Osteoblast (primary cell): ENCODE data around the gene BARD1. TPM values are rescaled to one million over a fixed set of nuclear protein-coding genes. Genes with fewer than 3 reads are reported as not detected.
A peak's percentile ranks its signal among the peaks of the same experiment; 100 is the strongest.

Experiments
- DNase-seq: peaks from one replicate; pipeline ENCODE4 v3.0.0; 2011; ENCODE audit warnings: low spot score, mixed read lengths; ENCODE audit not compliant: insufficient read length; ENCODE audit errors: missing footprints
- H2AFZ ChIP-seq: 2 replicates; pipeline ENCODE4 v1.6.0; 2011; ENCODE audit warnings: mild to moderate bottlenecking, low read length
- H3K27ac ChIP-seq: 2 replicates; pipeline ENCODE4 v1.5.1; 2011; ENCODE audit warnings: mild to moderate bottlenecking, low read depth, low read length, moderate library complexity
- H3K27me3 ChIP-seq: 2 replicates; pipeline ENCODE4 v1.6.0; 2012; ENCODE audit warnings: mild to moderate bottlenecking, control low read depth, inconsistent platforms, low read length, moderate library complexity; ENCODE audit not compliant: insufficient read depth
- H3K36me3 ChIP-seq: 2 replicates; pipeline ENCODE4 v1.5.1; 2011; ENCODE audit warnings: mild to moderate bottlenecking, low read length, control low read depth, moderate library complexity; ENCODE audit not compliant: insufficient read depth
- H3K4me1 ChIP-seq: 2 replicates; pipeline ENCODE4 v1.5.1; 2011; ENCODE audit warnings: mild to moderate bottlenecking, low read length, control low read depth, moderate library complexity; ENCODE audit not compliant: insufficient read depth
- H3K4me2 ChIP-seq: 2 replicates; pipeline ENCODE4 v1.6.0; 2011; ENCODE audit warnings: mild to moderate bottlenecking, low read length; ENCODE audit not compliant: insufficient read depth
- H3K4me3 ChIP-seq: fragments of 200-600 bp; sonication (generic); 3 replicates; pipeline ENCODE4 v1.5.1; 2012; ENCODE audit warnings: mild to moderate bottlenecking, low read length, inconsistent platforms; ENCODE audit not compliant: insufficient read depth
- H3K79me2 ChIP-seq: 2 replicates; pipeline ENCODE4 v1.6.0; 2012; ENCODE audit warnings: mild to moderate bottlenecking, low read length, control low read depth, inconsistent platforms; ENCODE audit not compliant: insufficient read depth
- H3K9me3 ChIP-seq: 2 replicates; pipeline ENCODE4 v1.5.1; 2011; ENCODE audit warnings: low read depth, low read length, control low read depth
- H4K20me1 ChIP-seq: 2 replicates; pipeline ENCODE4 v1.6.0; 2012; ENCODE audit warnings: mild to moderate bottlenecking, low read length, control low read depth; ENCODE audit not compliant: insufficient read depth
- CTCF ChIP-seq: IDR thresholded peaks from 2 replicates; pipeline ENCODE4 v1.5.1; 2011; ENCODE audit warnings: mild to moderate bottlenecking, low read depth, low read length, moderate library complexity; ENCODE audit errors: extremely low read depth
- total RNA-seq: library from RNA; depleted of rRNA; stranded (reverse); fragments of >200 nt; gene quantifications from 2 replicates; pipeline ENCODE4 v1.2.3, GENCODE V29; 2012

The BARD1 gene
- total RNA-seq, 1 donor = 18.5 TPM

- TF ChIP-seq CTCF = no peak
- Histone ChIP-seq H3K4me1 (no peaks in the 10 kb centered on the region), H3K79me2 (no peaks in the 10 kb centered on the region), H3K27ac (no peak overlapping the region), H3K4me3 (no peak overlapping the region), H3K4me2 (no peak overlapping the region), H3K27me3 (no peaks in the 10 kb centered on the region), H3K9me3 (no peaks in the 10 kb centered on the region), H4K20me1 (no peaks in the 10 kb centered on the region), H3K36me3 (no peaks in the 10 kb centered on the region), H2AFZ (no peak overlapping the region)
- DNase-seq = no peak
Measured at GRCh38 chr2:214839464-214839863, 30.0 kb upstream of the BARD1 start.

GRCh38 chr2:214837466-214837865 lies 28.0 kb upstream of the BARD1 start:
- H3K4me2 ChIP-seq = no peak overlapping the region
- H3K4me3 ChIP-seq = no peak overlapping the region
- no peaks in the 10 kb centered on the region for H3K4me1 ChIP-seq
- H4K20me1 ChIP-seq = no peaks in the 10 kb centered on the region
- no peaks in the 10 kb centered on the region for H3K27me3 ChIP-seq
- no peaks in the 10 kb centered on the region for H3K79me2 ChIP-seq
- no peak for TF ChIP-seq CTCF
- H3K9me3 ChIP-seq = no peaks in the 10 kb centered on the region
- H2AFZ ChIP-seq = no peak overlapping the region
- no peak overlapping the region for H3K27ac ChIP-seq
- no peaks in the 10 kb centered on the region for H3K36me3 ChIP-seq
- DNase-seq = no peak

GRCh38 chr2:214836568-214836967 lies 27.1 kb upstream of the BARD1 start:
- Histone ChIP-seq H3K9me3 (no peaks in the 10 kb centered on the region), H4K20me1 (no peaks in the 10 kb centered on the region), H2AFZ (no peak overlapping the region), H3K27me3 (no peaks in the 10 kb centered on the region), H3K79me2 (no peaks in the 10 kb centered on the region), H3K4me1 (no peaks in the 10 kb centered on the region), H3K4me3 (no peak overlapping the region), H3K36me3 (no peaks in the 10 kb centered on the region), H3K4me2 (no peak overlapping the region), H3K27ac (no peak overlapping the region)
- no peak for DNase-seq
- TF ChIP-seq CTCF = no peak

GRCh38 chr2:214830794-214831346 lies 21.4 kb upstream of the BARD1 start:
- TF ChIP-seq CTCF = peak; percentile 60
- Histone ChIP-seq H3K4me2 (no peak overlapping the region), H3K27ac (no peak overlapping the region), H3K36me3 (no peaks in the 10 kb centered on the region), H3K79me2 (no peaks in the 10 kb centered on the region), H3K4me1 (no peaks in the 10 kb centered on the region), H3K27me3 (no peaks in the 10 kb centered on the region), H3K9me3 (no peaks in the 10 kb centered on the region), H4K20me1 (no peaks in the 10 kb centered on the region), H3K4me3 (no peak overlapping the region), H2AFZ (peak overlapping the region; percentile 7)
- DNase-seq = no peak
